PC-3 (cell line): ENCODE measurements around the gene PREX1. TPM values are rescaled to one million over a fixed set of nuclear protein-coding genes. Genes with fewer than 3 reads are reported as not detected.

Experiments
- ATAC-seq: fragments of 200-7000 bp; cut with Tn5 transposase; 2 replicates; pipeline ENCODE4 v1.9.1; 2020; ENCODE audit warnings: mild to moderate bottlenecking, moderate library complexity
- BruUV-seq: library from RNA; stranded (reverse); fragments of 400-500 nt; replicated peaks from 2 replicates; lab custom pipeline; 2021; lab: Mats Ljungman, UMichigan
- CTCF ChIA-PET: fragments of 300-600 bp; sonication (Branson Sonifier 250); formaldehyde crosslinking; loops from one replicate; lab custom pipeline; 2022; ENCODE audit warnings: antibody characterized with exemption; lab: Charles Lee
- POLR2A ChIA-PET: fragments of 300-600 bp; sonication (Branson Sonifier 250); formaldehyde crosslinking; loops from one replicate; lab custom pipeline; 2022; ENCODE audit warnings: antibody characterized with exemption; ENCODE audit not compliant: unreplicated experiment; lab: Charles Lee
- DNase-seq: peaks from one replicate; pipeline ENCODE4 v3.0.0-alpha.2; 2015
- H2AFZ ChIP-seq: fragments of 300-600 bp; sonication (generic); 2 replicates; pipeline ENCODE4 v1.6.0; 2016; ENCODE audit warnings: antibody characterized with exemption, low read length
- H3F3A ChIP-seq: fragments of 300-600 bp; sonication (generic); one replicate; pipeline ENCODE4 v1.6.0; 2017; ENCODE audit warnings: antibody characterized with exemption, low read length, control low read depth, mild to moderate bottlenecking; ENCODE audit not compliant: unreplicated experiment
- H3K27ac ChIP-seq: fragments of 300-600 bp; sonication (generic); 2 replicates; pipeline ENCODE4 v1.5.1; 2016; ENCODE audit warnings: mild to moderate bottlenecking, low read length
- H3K27me3 ChIP-seq: fragments of 300-600 bp; sonication (generic); 2 replicates; pipeline ENCODE4 v1.6.1; 2016; ENCODE audit warnings: low read length, mixed read lengths
- H3K36me3 ChIP-seq: fragments of 300-600 bp; sonication (generic); 2 replicates; pipeline ENCODE4 v1.6.1; 2016; ENCODE audit warnings: low read depth, mixed run types, low read length, mixed read lengths
- H3K4me1 ChIP-seq: fragments of 300-600 bp; sonication (generic); 2 replicates; pipeline ENCODE4 v1.5.1; 2016; ENCODE audit warnings: low read length; ENCODE audit not compliant: insufficient read depth
- H3K4me2 ChIP-seq: fragments of 300-600 bp; sonication (generic); 2 replicates; pipeline ENCODE4 v1.6.0; 2016; ENCODE audit warnings: low read length
- H3K4me3 ChIP-seq: fragments of 300-600 bp; sonication (generic); 2 replicates; pipeline ENCODE4 v1.5.1; 2016; ENCODE audit warnings: mild to moderate bottlenecking, low read length, mixed read lengths
- H3K79me2 ChIP-seq: fragments of 300-600 bp; sonication (generic); 2 replicates; pipeline ENCODE4 v1.6.1; 2017; ENCODE audit warnings: low read length, mixed read lengths
- H3K9ac ChIP-seq: fragments of 300-600 bp; sonication (generic); 2 replicates; pipeline ENCODE4 v1.6.0; 2016; ENCODE audit warnings: mild to moderate bottlenecking, low read length
- H3K9me2 ChIP-seq: fragments of 300-600 bp; sonication (generic); replicated peaks from 2 replicates; pipeline ENCODE4 v1.6.1; 2016; ENCODE audit warnings: mixed run types, low read length, mixed read lengths
- H3K9me3 ChIP-seq: fragments of 300-600 bp; sonication (generic); 2 replicates; pipeline ENCODE4 v1.6.1; 2016; ENCODE audit warnings: low read length, mixed read lengths
- H4K20me1 ChIP-seq: fragments of 300-600 bp; sonication (generic); 2 replicates; pipeline ENCODE4 v1.6.1; 2016; ENCODE audit warnings: low read length, mixed read lengths
- EZH2 ChIP-seq: fragments of 300-600 bp; sonication (generic); IDR thresholded peaks from one replicate; pipeline ENCODE4 v1.6.1; 2017; ENCODE audit warnings: antibody characterized with exemption, mild to moderate bottlenecking, low read length; ENCODE audit not compliant: unreplicated experiment
- EZH2phosphoT487 ChIP-seq: fragments of 300-600 bp; sonication (generic); IDR thresholded peaks from 2 replicates; pipeline ENCODE4 v1.6.1; 2018; ENCODE audit warnings: mild to moderate bottlenecking, antibody characterized with exemption, low read length, borderline replicate concordance
- intact Hi-C: fragments of 100-400 bp; cut with micrococcal nuclease; formaldehyde crosslinking; loops from 2 replicates; pipeline ENCODE4 v1.9.0; 2023
- total RNA-seq: library from RNA; depleted of rRNA; stranded (reverse); fragments of >200 nt; gene quantifications from 2 replicates; pipeline ENCODE4 v1.2.3, GENCODE V29; 2014
- TF ChIP-seq, protein P1 (sequence below): fragments of 300-600 bp; sonication (generic); conservative IDR thresholded peaks from 2 replicates; pipeline ENCODE4 v1.5.1; 2017; ENCODE audit warnings: antibody characterized with exemption, low read depth, mild to moderate bottlenecking, low read length

PREX1 gene
- total RNA-seq, 1 experiment from 2014 or later, result 22.1 TPM

- Histone ChIP-seq H3K36me3 (no peaks in the 10 kb centered on the region), H2AFZ (no peak overlapping the region), H3K9ac (no peak overlapping the region), H3K79me2 (no peaks in the 10 kb centered on the region), H3K4me2 (no peak overlapping the region), H3K4me1 (peaks cover 7% of the 10 kb centered on the region; the same call in 1 of the 2 replicates), H4K20me1 (no peaks in the 10 kb centered on the region), H3F3A (no peaks in the 10 kb centered on the region), H3K9me3 (no peaks in the 10 kb centered on the region), H3K27ac (no peak overlapping the region), H3K9me2 (no peaks in the 10 kb centered on the region), H3K4me3 (no peak overlapping the region), H3K27me3 (no peaks in the 10 kb centered on the region)
- ChIA-PET POLR2A (interaction anchor here (0.6 kb wide), 1 partner anchor 25 kb away, joined by 3 read pairs; no protein-coding TSS in a partner anchor), CTCF (no interaction called here)
- BruUV-seq, result no TSS peak
- no peak for ATAC-seq
- no peak for DNase-seq
- intact Hi-C loops, result no loop called here
- TF ChIP-seq, protein P1, sequence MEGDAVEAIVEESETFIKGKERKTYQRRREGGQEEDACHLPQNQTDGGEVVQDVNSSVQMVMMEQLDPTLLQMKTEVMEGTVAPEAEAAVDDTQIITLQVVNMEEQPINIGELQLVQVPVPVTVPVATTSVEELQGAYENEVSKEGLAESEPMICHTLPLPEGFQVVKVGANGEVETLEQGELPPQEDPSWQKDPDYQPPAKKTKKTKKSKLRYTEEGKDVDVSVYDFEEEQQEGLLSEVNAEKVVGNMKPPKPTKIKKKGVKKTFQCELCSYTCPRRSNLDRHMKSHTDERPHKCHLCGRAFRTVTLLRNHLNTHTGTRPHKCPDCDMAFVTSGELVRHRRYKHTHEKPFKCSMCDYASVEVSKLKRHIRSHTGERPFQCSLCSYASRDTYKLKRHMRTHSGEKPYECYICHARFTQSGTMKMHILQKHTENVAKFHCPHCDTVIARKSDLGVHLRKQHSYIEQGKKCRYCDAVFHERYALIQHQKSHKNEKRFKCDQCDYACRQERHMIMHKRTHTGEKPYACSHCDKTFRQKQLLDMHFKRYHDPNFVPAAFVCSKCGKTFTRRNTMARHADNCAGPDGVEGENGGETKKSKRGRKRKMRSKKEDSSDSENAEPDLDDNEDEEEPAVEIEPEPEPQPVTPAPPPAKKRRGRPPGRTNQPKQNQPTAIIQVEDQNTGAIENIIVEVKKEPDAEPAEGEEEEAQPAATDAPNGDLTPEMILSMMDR, result no peak
- TF ChIP-seq EZH2 (no peak), EZH2phosphoT487 (no peak)
Observed at GRCh38 chr20:48720256-48720985, 107.4 kb downstream of the PREX1 start.

DNA sequence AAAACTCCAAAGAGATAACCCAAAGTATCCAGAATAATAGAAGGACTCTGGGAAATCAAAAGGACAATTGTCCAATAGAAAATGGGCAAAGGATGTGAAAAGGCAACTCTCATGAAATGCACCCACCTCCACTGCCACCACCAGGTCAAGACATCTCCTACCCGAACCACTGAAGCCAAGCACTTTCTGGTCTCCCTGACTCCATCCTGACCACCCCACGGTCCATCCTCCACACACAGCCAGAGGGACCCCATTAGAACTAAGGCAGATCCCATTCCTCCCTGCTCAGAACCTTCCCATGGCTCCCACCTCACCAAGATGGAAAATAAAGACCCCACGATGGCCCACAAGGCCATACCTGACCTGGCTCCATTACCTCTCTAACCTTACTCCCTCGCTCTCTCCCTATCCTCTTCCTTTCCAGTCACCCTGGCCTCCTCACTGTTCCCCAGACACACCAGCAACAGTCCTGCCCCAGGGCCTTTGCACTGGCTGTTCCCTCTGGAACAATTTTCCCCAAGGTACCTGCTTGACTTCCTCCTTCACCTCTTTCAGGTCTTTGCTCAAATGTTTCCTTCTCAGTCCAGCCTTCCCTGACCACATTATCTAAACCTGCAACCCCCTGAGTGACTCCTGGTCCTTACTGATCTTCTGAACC lies 108.1 kb downstream of the PREX1 start:
- H3K9me2 ChIP-seq, result no peaks in the 10 kb centered on the region
- BruUV-seq, result no TSS peak
- ATAC-seq, result no peak
- no peak overlapping the region for H3K9ac ChIP-seq
- H3K36me3 ChIP-seq, result no peaks in the 10 kb centered on the region
- H3K79me2 ChIP-seq, result no peaks in the 10 kb centered on the region
- H3K27ac ChIP-seq, result no peak overlapping the region
- H3K4me3 ChIP-seq, result no peak overlapping the region
- POLR2A ChIA-PET, result no interaction called here
- TF ChIP-seq, protein P1, result no peak
- TF ChIP-seq EZH2 (no peak), EZH2phosphoT487 (no peak)
- intact Hi-C loops, result loop anchor here (10.0 kb wide), 1 partner anchor 105 kb away; the partner anchor contains the start of gene PREX1
- H3K4me1 ChIP-seq, result peaks cover 7% of the 10 kb centered on the region; the same call in 1 of the 2 replicates
- no peaks in the 10 kb centered on the region for H3K27me3 ChIP-seq
- H3K4me2 ChIP-seq, result no peak overlapping the region
- no peaks in the 10 kb centered on the region for H3F3A ChIP-seq
- DNase-seq, result no peak
- H3K9me3 ChIP-seq, result no peaks in the 10 kb centered on the region
- no peak overlapping the region for H2AFZ ChIP-seq
- H4K20me1 ChIP-seq, result no peaks in the 10 kb centered on the region
- CTCF ChIA-PET, result no interaction called here
